Measurements from ENCODE around the gene SLFN13. TPM values are rescaled to one million over a fixed set of nuclear protein-coding genes. Genes with fewer than 3 reads are reported as not detected.
"Not testable (repeated sequence)": the region's sequence is repeated elsewhere in the genome, so short reads cannot be mapped to it uniquely, and the experiment has no call there.

Gene SLFN13
- total and polyA plus RNA-seq, 2 experiments from 2014 or later = 2.2 to 5.5 TPM

GRCh38 chr17:35460354-35460851, 11.8 kb upstream of the SLFN13 start:
- no peaks in the 10 kb centered on the region for H3K4me1 ChIP-seq (ENCODE audit: insufficient read depth)
- H3K79me2 ChIP-seq = no peaks in the 10 kb centered on the region
- peak overlapping the region; percentile 84 for H3K4me2 ChIP-seq
- WGBS (ENCODE audit: low lambda C conversion rate, missing lambda C conversion rate) = 17% methylated on average over 34 of the region's 44 CpGs
- DNase-seq (ENCODE audit: low spot score) = peak; percentile 76
- no peaks in the 10 kb centered on the region for H3K36me3 ChIP-seq (replicated peaks; ENCODE audit: insufficient read depth, low read depth)
- no peak overlapping the region for H3K4me3 ChIP-seq
- no peak for TF ChIP-seq CTCF (IDR thresholded peaks at IDR 0.05; ENCODE audit: poor library complexity)
- no peak for TF ChIP-seq EZH2 (IDR thresholded peaks at IDR 0.05; ENCODE audit: borderline replicate concordance)
- TF ChIP-seq EZH2phosphoT487 (IDR thresholded peaks at IDR 0.05; ENCODE audit: low read depth, severe bottlenecking, unreplicated experiment) = no peak
- H3K27me3 ChIP-seq = peaks cover 48% of the 10 kb centered on the region
- H3K9me2 ChIP-seq (replicated peaks; ENCODE audit: insufficient read depth) = no peaks in the 10 kb centered on the region
- no peak overlapping the region for H3K27ac ChIP-seq
- H2AFZ ChIP-seq = peak overlapping the region; percentile 71
- H3K9me3 ChIP-seq (ENCODE audit: low read depth) = no peaks in the 10 kb centered on the region
- H4K20me1 ChIP-seq (ENCODE audit: insufficient read depth, poor library complexity, severe bottlenecking) = no peaks in the 10 kb centered on the region

GRCh38 chr17:35454035-35454434, 5.5 kb upstream of the SLFN13 start:
- not testable (repeated sequence) for H3K36me3 ChIP-seq (replicated peaks; ENCODE audit: insufficient read depth, low read depth); DNase-seq (ENCODE audit: low spot score); H3K27ac ChIP-seq; H3K9me3 ChIP-seq (ENCODE audit: low read depth); H3K4me3 ChIP-seq; H3K79me2 ChIP-seq; H3K4me1 ChIP-seq (ENCODE audit: insufficient read depth); H3K4me2 ChIP-seq; H4K20me1 ChIP-seq (ENCODE audit: insufficient read depth, poor library complexity, severe bottlenecking); H3K9me2 ChIP-seq (replicated peaks; ENCODE audit: insufficient read depth); H2AFZ ChIP-seq
- WGBS (ENCODE audit: low lambda C conversion rate, missing lambda C conversion rate) = 79% methylated on average over 5 of the region's 5 CpGs
- peaks cover 37% of the 10 kb centered on the region for H3K27me3 ChIP-seq

- Histone ChIP-seq H3K9me2 (replicated peaks; ENCODE audit: insufficient read depth) (no peaks in the 10 kb centered on the region), H3K4me3 (no peak overlapping the region), H3K4me2 (no peak overlapping the region), H3K27ac (no peak overlapping the region), H3K9me3 (ENCODE audit: low read depth) (no peaks in the 10 kb centered on the region), H2AFZ (no peak overlapping the region), H3K27me3 (peaks cover 36% of the 10 kb centered on the region), H3K4me1 (ENCODE audit: insufficient read depth) (peaks cover 5% of the 10 kb centered on the region), H4K20me1 (ENCODE audit: insufficient read depth, poor library complexity, severe bottlenecking) (no peaks in the 10 kb centered on the region), H3K79me2 (no peaks in the 10 kb centered on the region), H3K36me3 (replicated peaks; ENCODE audit: insufficient read depth, low read depth) (no peaks in the 10 kb centered on the region)
- no peak for TF ChIP-seq EZH2phosphoT487 (IDR thresholded peaks at IDR 0.05; ENCODE audit: low read depth, severe bottlenecking, unreplicated experiment)
- no peak for TF ChIP-seq EZH2 (IDR thresholded peaks at IDR 0.05; ENCODE audit: borderline replicate concordance)
- TF ChIP-seq CTCF (IDR thresholded peaks at IDR 0.05; ENCODE audit: poor library complexity) = no peak
- DNase-seq (ENCODE audit: low spot score) = no peak
- WGBS (ENCODE audit: low lambda C conversion rate, missing lambda C conversion rate) = 57% methylated on average over 1 of the region's 1 CpG
These were observed 4.6 kb upstream of the SLFN13 start for GRCh38 chr17:35453171-35453570.

GRCh38 chr17:35449371-35449931, 885 bp upstream of the SLFN13 start:
- H3K9me2 ChIP-seq (replicated peaks; ENCODE audit: insufficient read depth) = no peaks in the 10 kb centered on the region
- no peaks in the 10 kb centered on the region for H4K20me1 ChIP-seq (ENCODE audit: insufficient read depth, poor library complexity, severe bottlenecking)
- peaks cover 39% of the 10 kb centered on the region for H3K27me3 ChIP-seq
- TF ChIP-seq CTCF (IDR thresholded peaks at IDR 0.05; ENCODE audit: poor library complexity) (no peak), EZH2 (IDR thresholded peaks at IDR 0.05; ENCODE audit: borderline replicate concordance) (no peak)
- 43% methylated on average over 36 of the region's 36 CpGs for whole genome bisulfite sequencing (ENCODE audit: low lambda C conversion rate, missing lambda C conversion rate)
- peaks cover 9% of the 10 kb centered on the region for H3K4me1 ChIP-seq (ENCODE audit: insufficient read depth)
- no peak overlapping the region for H3K27ac ChIP-seq
- DNase-seq (ENCODE audit: low spot score) = peak; percentile 5
- H3K4me2 ChIP-seq = peak overlapping the region; percentile 97
- no peaks in the 10 kb centered on the region for H3K79me2 ChIP-seq
- no peaks in the 10 kb centered on the region for H3K9me3 ChIP-seq (ENCODE audit: low read depth)
- H3K36me3 ChIP-seq (replicated peaks; ENCODE audit: insufficient read depth, low read depth) = no peaks in the 10 kb centered on the region
- H3K4me3 ChIP-seq = no peak overlapping the region
- no peak overlapping the region for H2AFZ ChIP-seq

Data from hepatocyte (in vitro differentiated cells).